Epithelial cell of esophagus (primary cell): ENCODE data around the gene ITGB7.

Source experiments
- DNase-seq: peaks from one replicate; pipeline ENCODE4 v3.0.0; 2010; ENCODE audit warnings: low read depth
- H3K4me3 ChIP-seq: 2 replicates; pipeline ENCODE4 v1.5.1; 2011; ENCODE audit warnings: mild to moderate bottlenecking, low read length, control low read depth
- TF ChIP-seq, protein P1 (sequence below): IDR thresholded peaks from 2 replicates; pipeline ENCODE4 v1.5.1; 2011; ENCODE audit warnings: low read depth, mild to moderate bottlenecking, low read length, control low read depth, inconsistent platforms; ENCODE audit not compliant: insufficient read depth; ENCODE audit errors: missing control alignments

Gene ITGB7

DNA sequence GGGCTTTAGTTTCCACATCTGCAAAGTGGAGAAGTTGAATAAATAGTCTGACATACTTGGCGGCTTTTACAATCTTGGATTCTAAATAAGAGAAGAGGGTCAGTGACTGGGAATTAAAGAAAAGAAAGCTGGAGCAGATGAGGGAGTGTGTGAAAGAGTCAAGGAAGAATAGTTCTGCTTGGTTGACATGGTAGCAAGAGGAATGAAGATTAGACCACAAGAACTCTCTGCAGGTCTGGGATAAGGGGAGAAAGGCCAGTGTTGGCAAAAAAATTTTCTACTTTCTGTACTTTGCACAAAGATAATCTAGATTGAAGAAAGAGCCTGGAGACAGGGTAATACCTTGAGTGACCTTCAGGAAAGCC, 5.9 kb downstream of the ITGB7 start:
- no peak overlapping the region for H3K4me3 ChIP-seq
- TF ChIP-seq, protein P1, sequence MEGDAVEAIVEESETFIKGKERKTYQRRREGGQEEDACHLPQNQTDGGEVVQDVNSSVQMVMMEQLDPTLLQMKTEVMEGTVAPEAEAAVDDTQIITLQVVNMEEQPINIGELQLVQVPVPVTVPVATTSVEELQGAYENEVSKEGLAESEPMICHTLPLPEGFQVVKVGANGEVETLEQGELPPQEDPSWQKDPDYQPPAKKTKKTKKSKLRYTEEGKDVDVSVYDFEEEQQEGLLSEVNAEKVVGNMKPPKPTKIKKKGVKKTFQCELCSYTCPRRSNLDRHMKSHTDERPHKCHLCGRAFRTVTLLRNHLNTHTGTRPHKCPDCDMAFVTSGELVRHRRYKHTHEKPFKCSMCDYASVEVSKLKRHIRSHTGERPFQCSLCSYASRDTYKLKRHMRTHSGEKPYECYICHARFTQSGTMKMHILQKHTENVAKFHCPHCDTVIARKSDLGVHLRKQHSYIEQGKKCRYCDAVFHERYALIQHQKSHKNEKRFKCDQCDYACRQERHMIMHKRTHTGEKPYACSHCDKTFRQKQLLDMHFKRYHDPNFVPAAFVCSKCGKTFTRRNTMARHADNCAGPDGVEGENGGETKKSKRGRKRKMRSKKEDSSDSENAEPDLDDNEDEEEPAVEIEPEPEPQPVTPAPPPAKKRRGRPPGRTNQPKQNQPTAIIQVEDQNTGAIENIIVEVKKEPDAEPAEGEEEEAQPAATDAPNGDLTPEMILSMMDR: no peak
- DNase-seq: no peak

DNA sequence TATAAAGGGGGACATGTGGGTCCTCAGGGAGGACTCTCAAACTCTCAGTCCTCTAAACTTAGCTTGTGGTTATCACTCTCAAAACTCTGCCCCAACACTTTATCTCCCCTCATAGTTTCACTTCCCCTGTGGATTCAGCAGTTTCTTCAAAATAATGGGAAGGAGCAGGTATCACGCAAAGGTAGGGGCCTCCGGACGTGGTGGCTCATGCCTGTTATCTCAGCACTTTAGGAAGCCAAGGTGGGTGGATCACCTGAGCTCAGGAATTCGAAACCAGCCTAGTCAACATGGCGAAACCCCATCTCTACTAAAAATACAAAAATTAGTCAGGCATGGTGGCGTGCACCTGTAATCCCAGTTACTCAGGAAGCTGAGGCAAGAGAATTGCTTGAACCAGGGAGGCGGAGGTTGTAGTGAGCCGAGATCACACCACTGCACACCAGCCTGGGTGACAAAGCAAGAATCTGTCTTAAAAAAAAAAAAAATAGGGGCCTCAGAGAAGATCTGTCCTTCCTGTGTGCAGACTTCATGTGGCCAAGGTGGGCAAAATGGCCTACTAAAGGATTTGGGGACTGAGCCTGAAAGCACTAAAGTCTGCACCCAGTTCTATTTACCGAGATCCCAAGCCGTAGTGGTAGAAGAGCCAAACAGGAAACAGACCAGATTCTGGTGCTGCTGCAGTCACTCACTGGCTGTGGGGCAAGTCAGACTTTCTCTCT, 6.4 kb downstream of the ITGB7 start:
- no peak overlapping the region for H3K4me3 ChIP-seq
- TF ChIP-seq, protein P1: no peak
- DNase-seq: peak; percentile 39

DNA sequence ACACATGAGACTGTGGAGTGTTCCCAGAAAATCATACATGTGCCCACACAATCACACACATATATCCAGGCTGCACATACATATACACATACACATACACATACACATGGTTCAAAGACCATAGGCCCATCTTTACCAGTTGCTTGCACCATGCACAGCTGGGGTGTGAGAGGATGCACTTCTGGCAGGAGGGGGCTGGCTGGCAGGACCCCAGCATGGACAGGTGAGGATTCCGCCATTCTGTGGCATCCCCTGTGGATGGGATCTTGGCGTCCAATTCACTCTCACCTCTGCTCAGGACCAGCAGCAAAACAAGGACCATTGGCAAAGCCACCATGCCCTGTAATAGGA, 7.0 kb downstream of the ITGB7 start:
- DNase-seq: no peak
- H3K4me3 ChIP-seq: no peak overlapping the region
- TF ChIP-seq, protein P1: no peak

DNA sequence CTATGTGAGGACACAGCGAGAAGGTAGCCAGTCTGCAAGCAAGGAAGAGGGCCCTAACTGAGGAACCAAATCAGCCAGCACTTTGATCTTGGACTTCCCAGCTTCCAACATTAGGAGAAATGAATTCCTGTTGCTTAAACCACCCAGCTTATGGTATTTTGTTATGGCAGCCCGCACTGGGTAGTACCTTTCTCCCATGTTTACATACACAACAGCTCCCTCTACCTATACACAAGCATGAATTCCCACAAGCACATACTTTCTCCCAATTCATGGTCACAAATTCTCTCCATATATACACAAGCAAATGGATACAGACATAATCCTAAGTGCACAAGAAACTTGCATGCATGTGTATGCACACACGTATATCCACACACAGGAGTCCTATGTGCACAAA, 7.4 kb downstream of the ITGB7 start:
- DNase-seq: no peak
- TF ChIP-seq, protein P1: no peak
- no peak overlapping the region for H3K4me3 ChIP-seq

DNA sequence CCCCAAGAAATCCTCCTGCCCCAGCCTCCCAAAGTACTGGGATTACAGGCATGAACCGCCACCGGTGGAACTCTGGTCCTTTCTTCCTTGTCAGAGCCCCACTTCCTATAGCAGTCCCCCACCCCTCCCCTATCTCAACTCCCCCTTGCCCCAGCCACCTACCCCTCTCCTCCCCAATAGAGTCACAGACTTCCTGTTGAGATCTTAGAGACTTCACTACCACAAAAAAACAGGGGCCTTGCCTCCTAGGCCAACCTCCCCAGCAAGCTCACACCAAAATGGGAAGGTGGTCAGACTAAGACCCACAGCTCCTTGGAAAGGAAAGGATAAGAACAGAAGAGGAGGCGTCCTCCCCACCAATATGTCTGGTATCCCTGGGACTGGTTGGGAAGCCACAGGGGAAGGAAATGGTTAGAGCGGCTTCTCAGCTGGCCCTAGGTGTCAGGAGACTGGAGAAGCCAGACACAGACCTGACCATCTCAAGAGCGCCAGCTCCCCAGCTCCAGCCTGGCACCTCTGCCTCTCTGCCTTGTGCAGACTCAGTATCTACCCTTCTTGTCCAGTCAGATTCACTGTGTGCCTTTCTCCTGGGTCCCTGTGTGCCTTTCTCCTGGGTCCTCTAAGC, 8.5 kb downstream of the ITGB7 start:
- TF ChIP-seq, protein P1: no peak
- no peak for DNase-seq
- no peak overlapping the region for H3K4me3 ChIP-seq

DNA sequence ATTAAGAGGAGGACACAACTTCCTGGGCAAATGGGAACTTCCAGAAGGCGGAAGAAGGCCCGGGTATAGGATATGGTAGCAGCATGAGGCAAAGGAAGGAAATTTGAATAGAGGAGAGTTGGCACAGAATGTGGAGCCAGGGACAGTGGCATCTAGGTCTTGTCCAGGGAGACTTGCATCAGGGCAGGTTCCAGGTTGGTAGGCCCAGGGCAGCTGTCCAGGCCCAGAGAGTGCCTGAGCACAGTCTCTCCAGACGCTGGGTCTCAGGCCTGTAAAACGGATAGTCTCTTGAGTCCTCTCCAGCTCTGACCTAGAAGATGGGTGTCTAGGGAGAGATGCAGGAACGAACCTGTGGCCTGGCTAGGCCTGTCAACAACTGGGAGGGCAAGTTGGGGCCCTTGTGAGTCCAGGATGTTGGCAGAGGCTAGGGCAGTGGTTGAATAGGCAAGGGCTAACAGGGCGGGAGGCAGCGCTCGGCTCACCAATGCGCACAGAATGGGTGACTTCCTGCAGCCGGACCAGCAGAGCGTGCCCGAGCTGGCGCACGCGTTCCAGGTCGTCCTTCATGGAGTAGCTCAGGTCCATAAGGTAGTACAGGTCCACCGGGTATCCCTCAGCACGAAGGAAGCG, 9.9 kb downstream of the ITGB7 start:
- TF ChIP-seq, protein P1: no peak
- H3K4me3 ChIP-seq: no peak overlapping the region
- no peak for DNase-seq
